ENCODE data around the gene PRPF39. TPM values are rescaled to one million over a fixed set of nuclear protein-coding genes. Genes with fewer than 3 reads are reported as not detected.

PRPF39 gene
- total and polyA plus RNA-seq, 2 of the 13 experiments (the other 11 are each of a cell fraction or from before 2014, with no cell fraction given): 44.2 to 65.0 TPM

- TF ChIP-seq, protein P1, sequence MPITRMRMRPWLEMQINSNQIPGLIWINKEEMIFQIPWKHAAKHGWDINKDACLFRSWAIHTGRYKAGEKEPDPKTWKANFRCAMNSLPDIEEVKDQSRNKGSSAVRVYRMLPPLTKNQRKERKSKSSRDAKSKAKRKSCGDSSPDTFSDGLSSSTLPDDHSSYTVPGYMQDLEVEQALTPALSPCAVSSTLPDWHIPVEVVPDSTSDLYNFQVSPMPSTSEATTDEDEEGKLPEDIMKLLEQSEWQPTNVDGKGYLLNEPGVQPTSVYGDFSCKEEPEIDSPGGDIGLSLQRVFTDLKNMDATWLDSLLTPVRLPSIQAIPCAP (CRISPR knock-in tag; IDR thresholded peaks at IDR 0.05; ENCODE audit: low read depth): no peak
- no peak for TF ChIP-seq KDM4B (CRISPR knock-in tag; IDR thresholded peaks at IDR 0.05)
- TF ChIP-seq ERF (CRISPR knock-in tag; IDR thresholded peaks at IDR 0.05): no peak
- no peak for TF ChIP-seq ZNF724P (CRISPR knock-in tag; IDR thresholded peaks at IDR 0.05; ENCODE audit: borderline replicate concordance)
- no peak for TF ChIP-seq TP53 (CRISPR knock-in tag; conservative IDR thresholded peaks at IDR 0.05)
- no peak for TF ChIP-seq TRIM24 (CRISPR knock-in tag; IDR thresholded peaks at IDR 0.05)
- TF ChIP-seq, protein P2, sequence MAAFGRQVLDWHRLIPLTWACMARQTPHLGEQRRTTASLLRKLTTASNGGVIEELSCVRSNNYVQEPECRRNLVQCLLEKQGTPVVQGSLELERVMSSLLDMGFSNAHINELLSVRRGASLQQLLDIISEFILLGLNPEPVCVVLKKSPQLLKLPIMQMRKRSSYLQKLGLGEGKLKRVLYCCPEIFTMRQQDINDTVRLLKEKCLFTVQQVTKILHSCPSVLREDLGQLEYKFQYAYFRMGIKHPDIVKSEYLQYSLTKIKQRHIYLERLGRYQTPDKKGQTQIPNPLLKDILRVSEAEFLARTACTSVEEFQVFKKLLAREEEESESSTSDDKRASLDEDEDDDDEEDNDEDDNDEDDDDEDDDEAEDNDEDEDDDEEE (CRISPR knock-in tag; IDR thresholded peaks at IDR 0.05): peak; percentile 34; the same call in 1 of the 2 replicates
- no peak for TF ChIP-seq ZNF777 (CRISPR knock-in tag; IDR thresholded peaks at IDR 0.05)
- TF ChIP-seq SRF (IDR thresholded peaks at IDR 0.05; ENCODE audit: low read depth, low read length): no peak
- no peak for TF ChIP-seq ETV5 (CRISPR knock-in tag; IDR thresholded peaks at IDR 0.05; ENCODE audit: borderline replicate concordance)
- TF ChIP-seq CEBPB (IDR thresholded peaks at IDR 0.05; ENCODE audit: borderline replicate concordance, low read depth, low read length): no peak
- no peak for TF ChIP-seq HIC2 (CRISPR knock-in tag; IDR thresholded peaks at IDR 0.05; ENCODE audit: low read depth)
- no peak; the same call in 1 of the 2 replicates for TF ChIP-seq HBP1 (CRISPR knock-in tag; IDR thresholded peaks at IDR 0.05; ENCODE audit: low read depth)
- TF ChIP-seq ZNF782 (CRISPR knock-in tag; IDR thresholded peaks at IDR 0.05; ENCODE audit: borderline replicate concordance): 0 out of 2 replicates have a peak, but pooled peaks have one; percentile 21
- TF ChIP-seq RELA (CRISPR knock-in tag; IDR thresholded peaks at IDR 0.05): no peak
- TF ChIP-seq, protein P3, sequence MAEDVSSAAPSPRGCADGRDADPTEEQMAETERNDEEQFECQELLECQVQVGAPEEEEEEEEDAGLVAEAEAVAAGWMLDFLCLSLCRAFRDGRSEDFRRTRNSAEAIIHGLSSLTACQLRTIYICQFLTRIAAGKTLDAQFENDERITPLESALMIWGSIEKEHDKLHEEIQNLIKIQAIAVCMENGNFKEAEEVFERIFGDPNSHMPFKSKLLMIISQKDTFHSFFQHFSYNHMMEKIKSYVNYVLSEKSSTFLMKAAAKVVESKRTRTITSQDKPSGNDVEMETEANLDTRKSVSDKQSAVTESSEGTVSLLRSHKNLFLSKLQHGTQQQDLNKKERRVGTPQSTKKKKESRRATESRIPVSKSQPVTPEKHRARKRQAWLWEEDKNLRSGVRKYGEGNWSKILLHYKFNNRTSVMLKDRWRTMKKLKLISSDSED (CRISPR knock-in tag; IDR thresholded peaks at IDR 0.05): no peak
- TF ChIP-seq ATAD3A (CRISPR knock-in tag; IDR thresholded peaks at IDR 0.05): no peak
- no peak for TF ChIP-seq ZNF607 (CRISPR knock-in tag; IDR thresholded peaks at IDR 0.05; ENCODE audit: borderline replicate concordance)
- TF ChIP-seq ZNF605 (CRISPR knock-in tag; IDR thresholded peaks at IDR 0.05): no peak
- no peak for TF ChIP-seq MBNL3 (CRISPR knock-in tag; conservative IDR thresholded peaks at IDR 0.05)
- no peak for TF ChIP-seq SOX5 (CRISPR knock-in tag; IDR thresholded peaks at IDR 0.05; ENCODE audit: borderline replicate concordance)
- no peak for TF ChIP-seq ZNF432 (CRISPR knock-in tag; IDR thresholded peaks at IDR 0.05; ENCODE audit: borderline replicate concordance)
- 0 out of 2 replicates have a peak, but pooled peaks have one; percentile 72 for TF ChIP-seq SNAI1 (CRISPR knock-in tag; IDR thresholded peaks at IDR 0.05; ENCODE audit: borderline replicate concordance)
Measured at GRCh38 chr14:45083976-45084722, at the start of gene PRPF39 (continued).

All from HepG2 (cell line).